T1000 (cell line): ENCODE measurements around the gene TNS3.
"Not testable (repeated sequence)": the region's sequence is repeated elsewhere in the genome, so short reads cannot be mapped to it uniquely, and the experiment has no call there.

Source experiments
- DNase-seq: peaks from one replicate; lab custom pipeline; 2025; ENCODE audit warnings: mixed read lengths; lab: John Stamatoyannopoulos, UW

The TNS3 gene

DNA sequence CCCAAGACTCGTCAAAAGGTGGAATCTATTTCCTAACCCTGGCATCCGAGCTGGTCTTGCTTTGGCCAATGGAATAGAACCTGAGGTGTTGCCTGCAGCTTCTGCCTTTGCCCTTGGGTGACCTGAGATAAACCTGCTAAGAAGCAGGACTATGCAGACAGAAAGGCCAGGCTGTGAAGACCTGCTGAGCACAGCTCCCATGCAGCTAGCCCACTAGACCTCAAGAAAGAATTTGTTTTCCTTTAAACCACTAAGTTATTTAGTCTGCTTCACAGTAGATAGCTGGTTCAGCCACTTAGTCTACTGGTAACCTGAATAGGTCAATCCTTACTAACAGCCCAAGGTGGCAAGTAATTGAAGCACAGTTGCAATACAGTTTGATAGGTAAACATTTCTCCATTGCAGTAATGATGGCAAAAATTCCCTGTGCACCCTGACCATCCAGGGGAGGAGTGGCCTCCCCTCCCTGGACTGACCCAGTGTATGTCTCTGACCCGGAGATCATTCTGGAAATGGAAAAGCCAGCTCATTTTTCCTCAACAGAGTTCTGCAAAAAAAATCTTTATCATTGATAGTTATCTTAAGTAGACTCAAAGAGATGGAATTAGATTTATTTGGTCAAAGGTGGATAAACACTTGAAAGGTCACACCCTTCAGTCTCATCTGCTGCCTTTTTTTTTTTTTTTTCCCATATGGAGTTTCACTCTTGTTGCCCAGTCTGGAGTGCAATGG is 20.0 kb downstream of the TNS3 start:
- DNase-seq = no peak

DNA sequence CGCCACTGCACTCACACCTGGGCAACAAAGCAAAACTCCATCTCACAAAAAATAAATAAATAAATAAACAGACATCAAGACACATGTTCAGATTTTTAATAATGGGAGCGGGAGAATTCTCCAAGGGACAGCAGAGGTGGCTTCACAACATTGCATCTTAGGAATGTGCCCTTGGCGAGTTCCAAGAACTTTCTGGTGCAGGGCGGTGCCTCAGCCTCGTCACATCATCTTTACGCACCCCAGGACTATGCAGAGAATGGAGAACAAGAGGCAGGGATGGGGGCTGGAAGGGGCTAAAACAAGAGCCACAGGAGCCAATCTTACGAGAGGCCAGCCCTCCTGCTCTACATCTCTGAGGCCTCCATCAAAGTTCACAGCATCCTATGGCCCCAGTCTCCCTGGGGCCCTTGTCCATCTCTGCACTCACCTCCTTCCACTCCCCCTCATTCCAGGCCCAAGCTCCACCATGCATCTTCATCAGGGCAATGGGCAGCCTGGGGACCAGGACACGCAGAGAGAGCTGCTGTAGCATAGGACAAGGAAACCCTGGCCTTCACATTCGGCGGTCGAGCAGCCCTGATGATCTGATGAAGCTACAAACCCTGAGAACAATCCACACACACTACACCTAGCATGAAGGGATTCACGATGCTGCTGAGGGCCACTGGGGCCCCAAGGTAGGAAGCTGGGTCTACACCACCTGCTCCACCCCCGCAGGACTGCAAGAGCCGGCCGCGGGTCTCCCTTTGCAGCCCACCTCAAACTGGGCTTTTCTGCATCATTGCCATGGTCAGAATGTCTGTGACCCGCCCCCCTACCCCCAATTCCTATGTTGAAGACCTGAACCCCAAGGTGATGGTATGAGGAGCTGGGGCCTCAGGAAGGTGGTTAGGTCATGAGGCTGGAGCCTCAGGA is 22.3 kb downstream of the TNS3 start:
- DNase-seq = no peak

- no peak for DNase-seq
These were observed 23.9 kb downstream of the TNS3 start for GRCh38 chr7:47557694-47558670.

DNA sequence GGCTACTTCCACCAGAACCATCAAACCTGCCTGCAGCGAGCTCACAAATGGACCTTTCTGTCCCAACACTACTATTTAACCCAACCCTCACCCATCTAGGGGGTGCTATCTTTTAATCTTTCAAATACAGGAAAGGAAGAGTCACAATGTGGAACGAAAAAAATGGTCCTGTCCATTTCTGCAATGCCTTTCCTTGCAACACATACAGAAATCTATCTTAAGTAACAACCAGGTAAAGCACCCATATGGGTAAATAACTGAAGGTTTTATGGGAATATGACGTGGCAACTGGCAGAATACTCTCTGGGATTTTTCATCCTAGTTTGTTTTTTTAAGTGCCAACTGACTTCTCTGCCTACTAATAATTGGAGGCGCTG is 24.6 kb downstream of the TNS3 start:
- DNase-seq = no peak

DNA sequence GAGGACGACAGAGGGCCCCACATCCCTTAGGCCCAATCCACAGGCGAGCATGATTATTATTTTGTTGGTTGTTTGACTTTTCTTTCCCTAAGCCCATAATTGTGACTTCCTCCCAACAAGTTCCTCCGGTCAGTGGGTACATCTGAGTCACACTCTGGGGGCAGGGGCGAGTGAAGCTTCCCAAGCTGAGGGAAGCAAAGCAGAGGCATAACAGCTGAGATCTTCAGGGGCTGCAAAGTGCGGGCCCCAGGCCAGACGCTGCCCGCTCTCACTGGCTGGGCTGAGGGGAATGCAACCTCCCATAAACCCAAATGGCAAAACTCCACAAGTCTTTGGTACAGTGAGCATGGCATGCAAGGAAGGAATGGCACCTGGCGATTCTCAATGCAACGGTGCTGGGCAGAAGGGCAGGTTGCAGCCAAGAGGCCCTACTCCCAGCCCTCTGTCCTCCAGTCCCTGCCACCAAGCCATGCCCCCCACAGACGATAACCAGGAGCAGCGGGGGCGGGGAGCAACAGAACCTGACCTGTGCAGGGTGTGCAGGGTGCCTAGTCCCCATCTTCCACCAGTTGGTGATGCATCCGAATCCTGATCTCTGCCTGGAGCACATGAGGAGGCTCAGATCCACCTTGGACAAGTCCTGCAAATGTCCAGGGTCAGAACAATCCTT is 25.3 kb downstream of the TNS3 start:
- no peak for DNase-seq

DNA sequence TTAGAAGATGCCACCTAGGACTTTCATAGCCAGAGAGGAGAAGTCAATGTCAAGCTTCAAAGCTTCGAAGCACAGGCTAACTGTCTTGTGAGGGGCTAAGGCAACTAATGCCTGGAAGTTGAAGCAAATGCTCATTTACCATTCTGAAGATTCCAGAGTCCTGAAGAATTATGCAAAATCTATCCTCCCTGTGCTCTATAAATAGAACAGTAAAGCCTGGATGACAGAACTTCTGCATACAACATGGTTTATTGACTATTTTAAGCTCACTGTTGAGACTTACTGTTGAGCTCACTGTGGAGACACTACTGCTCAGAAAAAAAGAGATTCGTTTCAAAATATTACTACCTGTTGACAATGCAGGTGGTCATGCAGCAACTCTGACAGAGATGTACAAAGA is 28.6 kb downstream of the TNS3 start:
- no peak for DNase-seq

GRCh38 chr7:47552621-47553020 is 29.3 kb downstream of the TNS3 start:
- DNase-seq = no peak

DNA sequence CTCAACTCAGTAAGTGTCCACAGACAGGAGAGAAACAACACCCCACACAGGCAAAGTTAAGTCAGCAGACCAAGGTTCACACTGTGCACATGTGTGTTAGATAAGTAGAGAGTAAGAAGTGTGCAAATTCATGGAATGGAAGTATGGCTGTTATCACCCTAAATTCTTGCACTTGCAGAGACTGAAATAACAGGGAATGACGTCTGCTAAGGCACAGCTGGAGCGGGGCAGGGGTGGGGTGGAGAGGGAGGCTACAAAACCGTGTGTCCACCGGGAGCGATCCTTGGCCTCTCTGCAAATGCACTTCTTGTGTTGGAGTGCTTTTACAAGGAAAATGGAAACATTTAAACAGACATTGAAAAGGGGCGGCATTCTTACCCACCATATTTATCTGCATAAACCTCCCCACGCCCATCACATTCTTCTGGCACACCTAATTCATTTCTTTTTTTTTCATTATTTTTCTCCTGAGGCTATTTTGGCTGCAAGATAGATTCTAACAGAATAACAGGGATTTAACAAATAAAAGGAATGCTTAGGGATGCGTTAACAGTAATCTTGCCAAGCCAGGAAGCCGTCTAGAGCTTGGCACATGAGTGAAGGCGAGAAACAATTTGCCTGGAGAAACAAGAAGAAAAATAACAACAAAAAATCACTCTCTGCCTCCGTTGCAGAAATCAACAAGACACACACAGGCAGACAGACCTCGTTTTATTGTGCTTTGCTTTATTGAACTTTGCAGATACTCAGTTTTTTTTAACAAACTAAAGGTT is 30.1 kb downstream of the TNS3 start:
- no peak for DNase-seq

GRCh38 chr7:47550788-47551470 is 31.0 kb downstream of the TNS3 start:
- DNase-seq = no peak

DNA sequence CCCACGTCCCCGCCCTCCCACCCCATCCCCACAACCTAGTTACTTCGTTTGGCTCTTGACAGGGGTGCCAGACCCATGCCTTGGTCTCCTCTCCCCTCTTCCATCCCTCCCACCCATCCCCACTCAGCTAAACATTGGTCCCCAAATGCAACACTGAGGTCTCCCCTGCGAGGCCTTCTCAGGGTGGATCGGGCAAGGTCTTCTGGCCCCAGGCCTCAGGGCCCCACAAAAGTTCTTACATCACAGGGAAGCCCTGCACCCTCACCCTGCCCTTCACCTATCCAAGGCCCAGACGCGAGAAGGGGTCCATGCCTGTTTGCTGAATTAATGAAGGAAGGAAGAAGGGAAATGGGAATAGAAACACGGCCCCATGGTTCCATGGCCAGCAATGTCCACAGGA is 32.0 kb downstream of the TNS3 start:
- no peak for DNase-seq

DNA sequence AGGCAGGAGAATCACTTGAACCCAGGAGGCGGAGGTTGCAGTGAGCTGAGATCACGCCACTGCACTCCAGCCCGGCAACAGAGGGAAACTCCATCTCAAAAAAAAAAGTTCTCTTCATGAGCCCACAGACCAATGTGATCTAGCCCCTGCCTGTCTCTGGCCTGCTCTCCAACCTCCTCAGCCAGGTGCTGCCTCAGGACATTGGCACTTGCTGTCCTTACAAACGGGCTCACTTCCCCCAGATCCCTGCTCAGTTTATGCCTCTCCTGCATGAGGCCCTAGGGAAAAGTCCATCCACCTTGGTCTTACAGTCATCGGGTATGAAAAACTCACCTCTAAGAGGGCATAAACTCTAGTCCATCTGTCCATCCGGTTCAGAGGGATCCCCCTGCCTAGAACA is 32.5 kb downstream of the TNS3 start:
- DNase-seq = no peak

DNA sequence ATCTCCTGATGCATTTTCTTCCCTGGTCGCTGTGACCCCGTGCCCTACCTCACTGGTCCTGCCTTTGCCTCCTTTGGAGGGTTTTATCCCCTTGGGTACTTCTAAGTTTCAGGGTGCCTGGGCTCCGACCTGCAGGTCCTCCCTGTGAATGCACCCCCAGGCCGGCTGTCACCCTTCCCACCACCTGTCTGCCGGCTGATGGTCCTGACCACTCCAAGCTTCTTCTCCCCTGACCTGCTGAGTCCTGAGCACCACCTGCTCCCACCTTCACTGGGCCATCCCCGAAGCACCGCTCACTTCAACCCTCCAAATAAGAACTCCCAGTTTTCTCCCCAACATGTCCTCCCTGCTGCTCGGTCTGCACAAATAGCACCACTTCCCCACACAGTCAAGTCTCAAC is 33.4 kb downstream of the TNS3 start:
- no peak for DNase-seq

- no peak for DNase-seq
These were observed 35.0 kb downstream of the TNS3 start for GRCh38 chr7:47546733-47547494.

- DNase-seq = no peak
These were observed 35.7 kb downstream of the TNS3 start for GRCh38 chr7:47546171-47546570.

GRCh38 chr7:47544416-47544815 is 37.5 kb downstream of the TNS3 start:
- no peak for DNase-seq

DNA sequence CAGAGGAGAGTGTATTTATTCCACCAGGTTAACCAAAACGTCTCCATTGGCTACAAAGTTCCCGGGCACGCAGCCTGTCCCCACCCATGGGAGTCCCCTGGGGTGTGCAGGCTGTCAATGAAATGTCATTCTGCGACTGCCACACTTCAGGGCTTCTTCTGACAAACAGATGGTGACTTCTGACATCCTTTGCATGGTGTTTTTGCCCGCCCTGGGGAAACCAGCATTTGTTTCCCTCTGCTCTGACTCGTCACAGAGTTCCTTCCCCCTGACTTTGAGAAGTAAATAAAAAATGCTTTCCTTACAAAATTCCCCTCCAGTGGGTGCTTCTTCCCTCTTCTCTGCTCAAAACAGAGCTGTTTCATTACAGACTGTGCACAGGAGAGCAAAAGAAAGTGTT is 38.2 kb downstream of the TNS3 start:
- DNase-seq = no peak

DNA sequence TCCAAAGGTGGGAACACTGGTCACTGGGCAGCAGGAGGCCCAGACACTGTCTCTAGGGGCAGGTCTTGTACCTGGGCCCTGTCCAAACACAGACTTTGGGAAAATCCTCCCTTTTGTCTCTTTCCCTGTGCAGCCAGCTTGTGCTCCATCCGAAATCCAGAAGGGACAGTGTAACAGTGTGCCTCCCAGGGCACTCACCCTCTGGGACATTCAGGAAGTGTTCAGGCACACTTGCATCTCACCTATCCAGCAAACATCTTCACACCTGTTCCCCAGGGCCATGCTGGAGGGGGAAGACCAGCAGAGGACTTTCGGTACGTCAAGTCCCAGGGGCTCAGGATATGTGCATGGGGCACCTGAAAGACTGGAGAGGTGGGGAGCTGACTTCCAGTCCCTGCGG is 38.9 kb downstream of the TNS3 start:
- no peak for DNase-seq

DNA sequence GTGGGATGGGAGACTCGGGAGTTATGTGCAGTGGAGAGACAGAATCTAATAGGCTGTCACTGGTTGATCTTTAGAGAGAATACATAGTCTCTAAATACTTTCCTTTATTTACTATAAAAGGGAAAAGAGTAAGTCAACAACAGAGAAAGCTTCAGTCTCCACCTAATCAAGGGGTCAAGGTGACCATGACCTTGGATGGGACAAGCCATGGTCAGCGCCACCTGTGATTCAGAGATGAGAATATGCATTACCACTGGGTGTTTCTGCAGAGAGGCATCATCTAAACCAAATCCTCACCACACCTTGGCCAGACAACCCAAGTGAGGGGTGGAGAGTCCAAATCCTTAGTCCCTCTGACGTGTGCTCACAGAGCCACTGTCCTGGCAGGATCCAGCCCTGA is 39.9 kb downstream of the TNS3 start:
- no peak for DNase-seq

DNA sequence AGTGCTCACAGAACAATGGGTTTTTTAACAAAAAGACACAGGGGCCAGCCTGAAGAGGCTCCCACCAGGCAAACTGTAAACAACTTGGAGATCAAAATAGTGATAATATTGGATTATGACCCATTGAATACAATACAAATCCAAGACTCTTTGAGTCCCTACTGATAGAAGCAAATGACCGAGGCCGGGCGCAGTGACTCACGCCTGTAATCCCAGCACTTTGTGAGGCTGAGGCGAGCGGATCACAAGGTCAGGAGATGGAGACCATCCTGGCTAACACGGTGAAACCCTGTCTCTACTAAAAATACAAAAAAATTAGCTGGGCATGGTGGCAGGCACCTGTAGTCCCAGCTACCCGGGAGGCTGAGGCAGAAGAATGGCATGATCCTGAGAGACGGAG is 40.4 kb downstream of the TNS3 start:
- DNase-seq = not testable (repeated sequence)
